Measurements from ENCODE around the gene TTC28.

DNA sequence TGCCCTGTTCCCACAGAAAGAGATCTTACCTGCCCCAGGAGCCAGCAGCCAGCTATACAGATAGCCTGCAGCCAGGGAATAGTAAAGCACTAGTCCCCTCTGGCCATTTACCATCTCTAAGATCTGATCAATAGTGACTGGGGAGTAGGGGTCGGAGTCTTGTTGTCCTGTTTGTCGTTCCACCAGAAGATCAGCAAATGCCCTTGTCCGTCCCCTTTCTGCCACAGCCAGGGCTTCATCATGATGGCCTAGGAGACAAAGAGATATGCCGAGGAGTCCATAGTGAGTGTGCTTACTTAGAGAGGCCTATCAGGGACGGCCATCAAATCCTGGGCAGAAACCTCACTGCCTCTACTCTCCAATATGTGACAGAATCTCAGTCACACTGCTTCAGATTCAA is 583.5 kb downstream of the TTC28 start:
- TF ChIP-seq, protein P1, sequence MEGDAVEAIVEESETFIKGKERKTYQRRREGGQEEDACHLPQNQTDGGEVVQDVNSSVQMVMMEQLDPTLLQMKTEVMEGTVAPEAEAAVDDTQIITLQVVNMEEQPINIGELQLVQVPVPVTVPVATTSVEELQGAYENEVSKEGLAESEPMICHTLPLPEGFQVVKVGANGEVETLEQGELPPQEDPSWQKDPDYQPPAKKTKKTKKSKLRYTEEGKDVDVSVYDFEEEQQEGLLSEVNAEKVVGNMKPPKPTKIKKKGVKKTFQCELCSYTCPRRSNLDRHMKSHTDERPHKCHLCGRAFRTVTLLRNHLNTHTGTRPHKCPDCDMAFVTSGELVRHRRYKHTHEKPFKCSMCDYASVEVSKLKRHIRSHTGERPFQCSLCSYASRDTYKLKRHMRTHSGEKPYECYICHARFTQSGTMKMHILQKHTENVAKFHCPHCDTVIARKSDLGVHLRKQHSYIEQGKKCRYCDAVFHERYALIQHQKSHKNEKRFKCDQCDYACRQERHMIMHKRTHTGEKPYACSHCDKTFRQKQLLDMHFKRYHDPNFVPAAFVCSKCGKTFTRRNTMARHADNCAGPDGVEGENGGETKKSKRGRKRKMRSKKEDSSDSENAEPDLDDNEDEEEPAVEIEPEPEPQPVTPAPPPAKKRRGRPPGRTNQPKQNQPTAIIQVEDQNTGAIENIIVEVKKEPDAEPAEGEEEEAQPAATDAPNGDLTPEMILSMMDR (IDR thresholded peaks at IDR 0.05) = no peak
- no peak for TF ChIP-seq POLR2A (IDR thresholded peaks at IDR 0.05)

Data from heart left ventricle (tissue), 13 donors.